A549 treated with GW870086 at 1 μM for 4 hours (cell line): ENCODE data around the gene CANX. TPM values are rescaled to one million over a fixed set of nuclear protein-coding genes. Genes with fewer than 3 reads are reported as not detected.

ENCODE experiments used
- total RNA-seq: library from RNA; stranded (reverse); fragments of 200-300 nt; extraction: Qiagen RNA extraction; gene quantifications from 5 replicates; pipeline ENCODE4 v1.2.3, GENCODE V29; 2022; ENCODE audit warnings: low read depth

The CANX gene
- total RNA-seq, result 323 to 373 TPM (median 352 TPM) in 5 replicates

GRCh38 chr5:179698935-179699615 is at the start of gene CANX:
Gene CANX (plus strand): TSS chr5:179698967. CDS start chr5:179705682, 6,715 bp downstream.

GRCh38 chr5:179680780-179681401 is 17.9 kb upstream of the CANX start, which contains the start of gene CBY3:
Gene CBY3 (minus strand): TSS chr5:179681034. CDS start chr5:179680918, 116 bp downstream.

GRCh38 chr5:179732412-179732917 is 33.7 kb downstream of the CANX start, which contains the start of gene MAML1:
Gene MAML1 (plus strand): TSS chr5:179732822. CDS start chr5:179733113, 291 bp downstream.

Other genes with a start within 250 kb of the CANX start
- gene RUFY1, start 148.4 kb upstream of the CANX start, total RNA-seq, result 24.8 to 29.0 TPM (median 28.0 TPM) in 5 replicates
- gene HNRNPH1, start 75.3 kb upstream of the CANX start, total RNA-seq, result 453 to 606 TPM (median 478 TPM) in 5 replicates
- not detected in 5 replicates for gene CBY3, start 17.9 kb upstream of the CANX start, total RNA-seq
- gene MAML1, start 33.9 kb downstream of the CANX start, total RNA-seq, result 15.6 to 20.4 TPM (median 18.1 TPM) in 5 replicates
- gene LTC4S, start 95.0 kb downstream of the CANX start, total RNA-seq, result 0.32 to 0.72 TPM (median 0.35 TPM) in 3 of 5 replicates, not detected in the others
- 180 to 221 TPM (median 207 TPM) in 5 replicates for gene MGAT4B, start 107.9 kb downstream of the CANX start, total RNA-seq
- 870 to 1,460 TPM (median 931 TPM) in 5 replicates for gene SQSTM1, start 121.9 kb downstream of the CANX start, total RNA-seq
- 15.8 to 22.9 TPM (median 20.0 TPM) in 5 replicates for gene MRNIP, start 159.8 kb downstream of the CANX start, total RNA-seq
- gene TBC1D9B, start 208.9 kb downstream of the CANX start, total RNA-seq, result 52.3 to 68.8 TPM (median 65.7 TPM) in 5 replicates